ENCODE data around the gene BSN. TPM values are rescaled to one million over a fixed set of nuclear protein-coding genes. Genes with fewer than 3 reads are reported as not detected.

Gene BSN
- total RNA-seq, 1 donor from 2014 or later = 0.67 TPM

DNA sequence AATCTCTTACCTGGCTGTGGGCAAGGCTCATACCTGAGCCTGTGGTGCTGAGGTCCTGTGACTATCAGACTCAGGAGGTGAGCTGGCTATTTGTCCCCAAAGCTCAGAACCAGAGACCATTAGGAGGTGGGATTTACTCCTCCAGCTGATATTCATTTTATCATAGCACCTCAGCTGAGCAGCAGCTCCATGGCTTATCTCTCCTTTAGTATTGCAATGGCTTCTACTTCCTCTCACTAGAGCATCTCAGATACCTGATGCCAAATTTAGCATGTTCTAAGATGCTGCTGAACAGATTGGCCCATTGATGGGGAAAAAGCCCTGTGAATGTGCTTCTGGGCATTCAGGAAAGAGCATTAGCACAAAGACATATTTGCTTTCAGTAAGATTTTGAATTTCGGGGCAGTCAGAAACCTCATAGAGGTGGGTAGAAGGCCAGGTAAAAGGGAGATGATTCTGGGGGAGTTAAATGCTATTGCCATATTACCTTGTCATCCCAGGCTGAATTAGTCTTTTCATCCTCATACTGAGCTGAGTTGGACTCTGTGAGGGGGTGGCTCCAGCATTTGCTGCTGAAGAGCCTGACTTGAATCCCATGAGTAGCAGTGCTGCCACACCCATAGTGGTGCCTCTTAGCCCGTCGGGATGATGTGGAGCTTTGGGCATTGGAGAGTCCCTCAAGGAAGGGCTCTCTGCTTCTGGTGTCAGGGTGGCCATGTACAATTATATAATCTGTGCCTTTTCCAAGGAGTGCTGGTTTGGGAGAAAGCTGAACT is 2.4 kb downstream of the BSN start:
- Mint-ChIP-seq H3K36me3 (no peaks in the 10 kb centered on the region), H3K9me3 (peaks cover 6% of the 10 kb centered on the region), H3K4me1 (peaks cover 12% of the 10 kb centered on the region), H3K27ac (no peak overlapping the region), H3K27me3 (ENCODE audit: low read depth) (peaks cover 56% of the 10 kb centered on the region), H3K4me3 (no peak overlapping the region)
- TF ChIP-seq, protein P1, sequence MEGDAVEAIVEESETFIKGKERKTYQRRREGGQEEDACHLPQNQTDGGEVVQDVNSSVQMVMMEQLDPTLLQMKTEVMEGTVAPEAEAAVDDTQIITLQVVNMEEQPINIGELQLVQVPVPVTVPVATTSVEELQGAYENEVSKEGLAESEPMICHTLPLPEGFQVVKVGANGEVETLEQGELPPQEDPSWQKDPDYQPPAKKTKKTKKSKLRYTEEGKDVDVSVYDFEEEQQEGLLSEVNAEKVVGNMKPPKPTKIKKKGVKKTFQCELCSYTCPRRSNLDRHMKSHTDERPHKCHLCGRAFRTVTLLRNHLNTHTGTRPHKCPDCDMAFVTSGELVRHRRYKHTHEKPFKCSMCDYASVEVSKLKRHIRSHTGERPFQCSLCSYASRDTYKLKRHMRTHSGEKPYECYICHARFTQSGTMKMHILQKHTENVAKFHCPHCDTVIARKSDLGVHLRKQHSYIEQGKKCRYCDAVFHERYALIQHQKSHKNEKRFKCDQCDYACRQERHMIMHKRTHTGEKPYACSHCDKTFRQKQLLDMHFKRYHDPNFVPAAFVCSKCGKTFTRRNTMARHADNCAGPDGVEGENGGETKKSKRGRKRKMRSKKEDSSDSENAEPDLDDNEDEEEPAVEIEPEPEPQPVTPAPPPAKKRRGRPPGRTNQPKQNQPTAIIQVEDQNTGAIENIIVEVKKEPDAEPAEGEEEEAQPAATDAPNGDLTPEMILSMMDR (IDR thresholded peaks at IDR 0.05; ENCODE audit: unreplicated experiment) = no peak
- DNase-seq (ENCODE audit: low spot score in 2 of 2, unreplicated experiment in 2 of 2) = no peak

DNA sequence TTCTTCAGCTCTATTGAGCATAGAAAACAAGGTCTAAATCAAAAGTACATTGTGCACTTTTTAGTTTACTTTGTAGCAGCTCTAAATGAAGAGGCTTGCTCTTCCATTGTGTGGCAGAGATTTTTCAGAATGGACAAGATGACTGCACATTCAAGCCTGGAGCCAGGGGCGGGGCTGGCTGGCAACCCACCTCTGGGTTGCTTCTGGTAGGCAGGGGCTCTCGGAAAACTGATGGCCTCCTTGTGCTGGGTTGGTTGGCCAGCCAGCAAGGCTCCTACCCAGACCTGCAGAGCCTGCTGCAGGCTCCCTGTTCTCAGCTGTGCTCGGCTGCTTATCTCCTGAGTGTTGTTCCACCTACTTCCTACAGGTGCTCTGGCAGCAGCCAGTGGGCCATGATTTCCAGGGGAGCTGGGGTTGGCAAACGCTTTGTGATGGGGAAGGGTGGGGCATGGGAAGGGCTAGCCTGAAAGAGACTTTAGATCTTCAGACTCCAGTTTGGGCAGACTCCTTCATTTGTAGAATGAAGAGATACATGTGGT is 8.8 kb downstream of the BSN start:
- no peaks in the 10 kb centered on the region for H3K36me3 Mint-ChIP-seq

DNA sequence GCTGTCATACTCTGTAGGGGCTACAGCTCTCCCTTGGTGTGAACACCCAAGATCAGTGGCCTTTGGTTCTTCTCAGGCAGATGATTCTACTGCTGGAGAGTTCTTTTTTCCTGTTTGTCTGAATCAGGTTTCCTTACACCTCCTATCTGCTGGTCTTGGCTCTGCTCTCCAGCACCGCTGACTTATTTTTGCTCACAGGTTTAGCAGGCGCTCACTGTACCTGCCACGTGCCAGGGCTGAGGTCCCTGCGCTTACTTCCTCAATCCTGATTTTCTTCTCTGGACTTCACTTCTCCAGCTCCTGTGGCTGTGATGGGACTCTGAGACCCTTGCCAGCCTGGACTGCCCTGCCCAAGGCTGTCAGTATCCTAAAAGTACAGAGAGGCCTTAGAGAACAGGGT is 9.5 kb downstream of the BSN start:
- no peak overlapping the region for H3K4me3 Mint-ChIP-seq
- H3K27ac Mint-ChIP-seq = no peak overlapping the region
- TF ChIP-seq, protein P1 (IDR thresholded peaks at IDR 0.05; ENCODE audit: unreplicated experiment) = no peak
- H3K9me3 Mint-ChIP-seq = peaks cover 6% of the 10 kb centered on the region
- H3K27me3 Mint-ChIP-seq (ENCODE audit: low read depth) = peaks cover 34% of the 10 kb centered on the region
- no peaks in the 10 kb centered on the region for H3K4me1 Mint-ChIP-seq
- no peak for DNase-seq (ENCODE audit: low spot score in 2 of 2, unreplicated experiment in 2 of 2)
- H3K36me3 Mint-ChIP-seq = no peaks in the 10 kb centered on the region

More for the DNA sequence above, 8.8 kb downstream of the BSN start:
- H3K27me3 Mint-ChIP-seq (ENCODE audit: low read depth) = peaks cover 38% of the 10 kb centered on the region
- H3K4me3 Mint-ChIP-seq = no peak overlapping the region
- peaks cover 6% of the 10 kb centered on the region for H3K9me3 Mint-ChIP-seq
- no peak overlapping the region for H3K27ac Mint-ChIP-seq
- TF ChIP-seq, protein P1 (IDR thresholded peaks at IDR 0.05; ENCODE audit: unreplicated experiment) = no peak
- DNase-seq (ENCODE audit: low spot score in 2 of 2, unreplicated experiment in 2 of 2) = no peak
- no peaks in the 10 kb centered on the region for H3K4me1 Mint-ChIP-seq

DNA sequence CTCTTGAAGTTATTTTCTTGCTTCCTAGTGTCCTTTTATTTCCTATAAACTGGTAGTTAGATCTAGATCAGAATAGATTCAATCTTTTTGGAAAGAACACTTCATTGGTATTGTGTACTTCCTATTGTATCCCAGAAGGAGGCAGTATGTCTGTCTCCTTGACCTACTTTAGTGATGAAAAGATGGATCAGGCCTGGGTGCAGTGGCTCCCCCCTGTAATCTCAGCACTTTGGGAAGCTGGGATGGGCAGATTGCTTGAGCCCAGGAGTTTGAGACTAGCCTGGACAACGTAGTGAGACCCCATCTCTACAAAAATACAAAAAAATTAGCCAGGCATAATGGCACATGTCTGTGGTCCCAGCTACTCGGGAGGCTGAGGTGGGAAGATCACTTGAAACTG is 12.0 kb downstream of the BSN start:
- no peaks in the 10 kb centered on the region for H3K4me1 Mint-ChIP-seq
- no peak overlapping the region for H3K4me3 Mint-ChIP-seq
- TF ChIP-seq, protein P1 (IDR thresholded peaks at IDR 0.05; ENCODE audit: unreplicated experiment) = no peak

DNA sequence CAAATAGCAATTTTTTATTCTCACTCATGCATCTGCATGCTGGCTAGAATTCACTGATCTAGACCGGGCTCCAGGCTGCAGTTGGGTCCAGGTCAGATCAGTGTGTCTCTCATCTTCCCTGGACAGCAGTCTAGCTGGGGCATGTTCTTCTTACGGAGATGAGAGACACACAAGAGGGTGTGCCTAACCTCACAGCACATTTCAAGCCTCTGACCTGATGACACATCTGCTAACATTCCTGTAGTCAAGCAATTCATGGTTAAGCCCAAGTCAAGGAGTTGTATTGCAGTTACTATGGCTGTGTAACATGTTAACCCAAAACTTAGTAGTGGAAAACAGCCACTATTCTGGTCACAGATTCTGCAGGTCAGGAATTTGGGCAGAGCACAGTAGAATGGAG is 13.1 kb downstream of the BSN start:
- no peak overlapping the region for H3K27ac Mint-ChIP-seq
- peaks cover 16% of the 10 kb centered on the region for H3K27me3 Mint-ChIP-seq (ENCODE audit: low read depth)
- no peaks in the 10 kb centered on the region for H3K36me3 Mint-ChIP-seq
- DNase-seq (ENCODE audit: low spot score in 2 of 2, unreplicated experiment in 2 of 2) = no peak
- no peaks in the 10 kb centered on the region for H3K9me3 Mint-ChIP-seq
- no peak overlapping the region for H3K4me3 Mint-ChIP-seq
- TF ChIP-seq, protein P1 (IDR thresholded peaks at IDR 0.05; ENCODE audit: unreplicated experiment) = no peak
- H3K4me1 Mint-ChIP-seq = no peaks in the 10 kb centered on the region

More for the DNA sequence above, 12.0 kb downstream of the BSN start:
- H3K9me3 Mint-ChIP-seq = no peaks in the 10 kb centered on the region
- H3K36me3 Mint-ChIP-seq = no peaks in the 10 kb centered on the region
- no peak overlapping the region for H3K27ac Mint-ChIP-seq
- H3K27me3 Mint-ChIP-seq (ENCODE audit: low read depth) = peaks cover 24% of the 10 kb centered on the region
- DNase-seq (ENCODE audit: low spot score in 2 of 2, unreplicated experiment in 2 of 2) = no peak
